Muscle of back (tissue), 13 donors: Measurements from ENCODE around the gene FAM168B. TPM values are rescaled to one million over a fixed set of nuclear protein-coding genes. Genes with fewer than 3 reads are reported as not detected.
A peak's percentile ranks its signal among the peaks of the same experiment; 100 is the strongest.
"Not testable (repeated sequence)": the region's sequence is repeated elsewhere in the genome, so short reads cannot be mapped to it uniquely, and the experiment has no call there.

Source experiments
- DNase-seq, 3 donors: peaks; one replicate each; pipeline versions ENCODE4 v3.0.0 to v3.0.0-alpha.2; 2013
- long read RNA-seq, 9 donors: transcript quantifications; one replicate each; lab custom pipeline, GENCODE V29; 2026
- polyA plus RNA-seq, 10 donors: library from polyadenylated mRNA; unstranded; fragments of 120-200 nt; gene quantifications; one replicate each; pipeline ENCODE4 v1.2.1, GENCODE V29; 2013; ENCODE audit not compliant: insufficient read length in 10 of 10

Gene FAM168B
- polyA plus RNA-seq: 10 to 100 TPM; 60.9 to 82.1 (median 69.6) TPM
- long read RNA-seq, donor 1, partial matches to known transcripts: 8 of 12 reads
- long read RNA-seq, donor 1, other reads (novel, unspliced or antisense): 0 of 12 reads
- long read RNA-seq, donor 2, partial matches to known transcripts: 0 of 4 reads
- long read RNA-seq, donor 2, other reads (novel, unspliced or antisense): 0 of 4 reads
- long read RNA-seq, donor 3: 0 reads
- long read RNA-seq, donor 4, full-length matches to known transcripts: 8 of 8 reads
- long read RNA-seq, donor 4, partial matches to known transcripts: 0 of 8 reads
- long read RNA-seq, donor 4, other reads (novel, unspliced or antisense): 0 of 8 reads
- long read RNA-seq, donor 5, transcript FAM168B-201 (7 exons, 944 nt): major isoform, 13 of 40 reads
- long read RNA-seq, donor 5, partial matches to known transcripts: 27 of 40 reads
- long read RNA-seq, donor 5, other reads (novel, unspliced or antisense): 0 of 40 reads
- long read RNA-seq, donor 6, full-length matches to known transcripts: 11 of 18 reads
- long read RNA-seq, donor 6, partial matches to known transcripts: 7 of 18 reads
- long read RNA-seq, donor 6, other reads (novel, unspliced or antisense): 0 of 18 reads
- long read RNA-seq, donor 7, transcript FAM168B-201 (7 exons, 944 nt): major isoform, 17 of 17 reads
- long read RNA-seq, donor 7, partial matches to known transcripts: 0 of 17 reads
- long read RNA-seq, donor 7, other reads (novel, unspliced or antisense): 0 of 17 reads
- long read RNA-seq, donor 8, transcript FAM168B-201 (7 exons, 944 nt): major isoform, 11 of 22 reads
- long read RNA-seq, donor 8, partial matches to known transcripts: 11 of 22 reads
- long read RNA-seq, donor 8, other reads (novel, unspliced or antisense): 0 of 22 reads
- long read RNA-seq, donor 9, partial matches to known transcripts: 0 of 1 reads
- long read RNA-seq, donor 9, other reads (novel, unspliced or antisense): 0 of 1 reads

GRCh38 chr2:131093006-131093695, at the start of gene FAM168B:
FAM168B (minus strand) TSS chr2:131093460; CDS start chr2:131082646, 10,814 bp downstream.
- peak; percentile 93 to 97 (median 97) for DNase-seq

DNA sequence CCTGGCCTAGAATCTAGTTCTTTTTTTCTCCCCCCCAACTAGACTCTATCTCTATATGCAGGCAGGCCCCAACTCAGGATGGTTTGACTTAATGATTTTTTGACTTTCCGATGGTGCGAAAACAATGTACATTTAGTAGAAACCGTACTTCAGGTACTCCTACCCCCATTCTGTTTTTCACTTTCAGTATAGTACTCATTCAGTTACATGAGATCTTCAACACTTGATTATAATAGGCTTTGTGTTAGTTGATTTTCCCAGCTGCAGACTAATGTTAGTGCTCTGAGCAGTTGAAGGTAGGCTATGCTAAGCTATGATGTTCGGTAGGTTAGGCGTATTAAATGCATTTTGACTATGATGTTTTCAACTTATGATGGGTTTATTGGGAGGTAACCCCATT, 49.6 kb upstream of the FAM168B start:
- no peak for DNase-seq

DNA sequence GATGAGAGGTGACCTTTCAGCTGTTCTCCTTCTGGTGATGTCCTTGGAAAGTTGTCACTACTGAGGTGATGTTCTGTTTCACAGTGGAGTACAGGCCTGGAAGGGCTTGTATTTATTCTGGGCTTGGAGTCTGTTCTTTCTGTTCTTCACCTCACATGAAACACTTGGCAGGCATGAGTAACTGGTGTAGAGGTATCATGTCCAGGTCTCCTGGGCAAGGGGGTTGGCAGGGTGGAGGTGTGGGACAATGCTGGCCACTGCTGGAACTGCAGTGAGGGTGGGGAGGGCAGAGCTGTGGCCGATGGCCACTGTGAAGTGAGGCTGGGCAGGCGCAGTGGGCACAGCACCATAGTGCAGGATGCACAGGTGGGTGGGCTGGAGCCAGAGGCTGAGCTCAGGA, 47.3 kb upstream of the FAM168B start:
- DNase-seq: no peak

- no peak for DNase-seq
Observed at GRCh38 chr2:131132729-131133128, 39.5 kb upstream of the FAM168B start.

DNA sequence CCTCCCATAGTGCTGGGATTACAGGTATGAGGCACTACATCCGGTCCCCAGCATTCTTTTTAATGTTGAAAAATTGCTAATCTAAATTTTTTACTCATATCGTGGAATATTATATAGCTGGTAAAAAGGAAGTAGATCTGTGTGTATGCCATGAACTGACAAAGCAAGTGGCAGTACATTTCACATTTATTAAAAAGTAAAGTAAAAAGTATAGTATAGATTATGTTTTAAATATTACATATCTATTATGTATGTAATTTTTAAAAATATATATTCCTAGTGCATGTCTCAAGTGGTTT, 37.0 kb upstream of the FAM168B start:
- DNase-seq: no peak

- DNase-seq: no peak
Observed at GRCh38 chr2:131127981-131128380, 34.7 kb upstream of the FAM168B start.

- DNase-seq: no peak
Observed at GRCh38 chr2:131127076-131127475, 33.8 kb upstream of the FAM168B start.

DNA sequence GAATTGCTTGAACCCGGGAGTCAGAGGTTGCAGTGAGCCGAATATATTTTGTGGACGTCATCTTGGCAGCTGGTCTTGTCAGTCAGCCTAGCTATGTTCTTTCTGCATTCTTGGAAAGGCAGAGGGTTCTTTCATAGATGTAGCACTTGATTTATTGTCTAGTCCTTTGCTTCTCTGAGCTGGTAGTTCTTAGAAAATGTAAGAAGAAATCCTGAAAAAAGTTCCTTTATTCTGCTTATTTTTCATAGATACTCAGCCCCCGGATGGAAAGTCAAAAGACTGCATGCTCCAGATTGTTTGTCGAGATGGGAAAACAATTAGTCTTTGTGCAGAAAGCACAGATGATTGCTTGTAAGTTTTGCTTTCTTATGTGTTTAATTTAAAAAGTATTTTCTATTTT, 33.2 kb upstream of the FAM168B start:
- peak; percentile 34 to 58 (median 42) for DNase-seq

GRCh38 chr2:131125195-131125757, 32.0 kb upstream of the FAM168B start:
- peak in 1 of 3 donors; percentile 4 for DNase-seq

DNA sequence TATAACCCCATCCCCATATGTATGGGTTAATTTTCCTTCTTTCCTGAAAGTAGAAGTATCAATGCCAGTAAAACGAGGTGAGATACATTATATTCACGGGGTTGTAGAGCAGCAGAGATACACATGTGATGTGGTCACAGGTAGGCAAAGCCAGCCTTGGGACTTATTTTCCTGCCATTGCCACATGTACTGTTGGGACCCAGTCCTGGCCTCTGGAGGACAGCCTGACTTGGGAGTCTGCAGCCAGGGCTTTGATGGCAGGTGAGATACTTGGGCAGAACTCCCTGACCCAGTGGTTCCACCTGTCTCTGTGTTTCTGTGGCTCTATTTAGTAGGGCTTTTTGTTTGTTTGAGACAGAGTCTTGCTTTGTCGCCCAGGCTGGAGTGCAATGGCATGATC, 29.9 kb upstream of the FAM168B start:
- DNase-seq: no peak

GRCh38 chr2:131122496-131122895, 29.2 kb upstream of the FAM168B start:
- no peak for DNase-seq

DNA sequence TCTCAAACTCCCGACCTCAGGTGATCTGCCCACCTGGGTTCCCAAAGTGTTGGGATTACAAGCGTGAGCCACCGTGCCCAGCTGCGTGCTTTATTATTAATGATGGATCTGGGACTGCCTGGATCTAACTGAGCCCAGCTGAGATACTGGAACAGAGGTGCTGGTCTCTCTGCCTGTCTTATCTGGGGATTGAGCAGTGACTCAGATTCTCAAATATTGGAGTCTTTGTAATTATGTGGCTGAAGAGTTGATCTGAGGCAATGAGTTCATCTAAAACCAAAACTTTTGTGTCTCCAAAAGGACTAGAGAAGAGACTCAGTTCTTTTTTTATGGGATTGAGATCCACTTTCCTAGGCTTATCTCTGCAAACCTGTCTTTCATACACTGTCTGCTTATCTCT, 28.2 kb upstream of the FAM168B start:
- no peak for DNase-seq

- no peak for DNase-seq
Observed at GRCh38 chr2:131120815-131121317, 27.6 kb upstream of the FAM168B start.

DNA sequence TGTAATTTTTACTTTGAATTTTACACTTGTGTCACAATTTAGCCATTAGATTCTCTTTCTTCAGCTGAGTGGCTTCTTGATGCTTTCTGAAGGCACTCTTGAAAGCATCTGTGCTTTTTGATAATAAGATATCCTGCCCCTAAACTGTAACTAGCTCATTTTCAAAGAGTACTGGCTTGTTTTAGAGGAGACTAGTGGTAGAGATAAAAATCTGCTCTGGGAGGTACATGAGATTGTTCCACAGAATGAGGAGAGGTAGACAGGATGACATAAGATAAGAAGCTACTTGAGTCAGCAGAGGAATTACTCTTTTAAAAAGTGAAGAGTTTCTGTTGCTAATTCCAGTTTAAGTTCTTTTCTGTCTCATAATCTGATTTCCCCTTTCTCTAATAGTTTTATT, 22.5 kb upstream of the FAM168B start:
- DNase-seq: no peak

- DNase-seq: not testable (repeated sequence)
Observed at GRCh38 chr2:131114950-131115349, 21.7 kb upstream of the FAM168B start.

GRCh38 chr2:131113566-131114227, 20.4 kb upstream of the FAM168B start:
- DNase-seq: no peak

GRCh38 chr2:131112529-131112928, 19.3 kb upstream of the FAM168B start:
- no peak for DNase-seq

DNA sequence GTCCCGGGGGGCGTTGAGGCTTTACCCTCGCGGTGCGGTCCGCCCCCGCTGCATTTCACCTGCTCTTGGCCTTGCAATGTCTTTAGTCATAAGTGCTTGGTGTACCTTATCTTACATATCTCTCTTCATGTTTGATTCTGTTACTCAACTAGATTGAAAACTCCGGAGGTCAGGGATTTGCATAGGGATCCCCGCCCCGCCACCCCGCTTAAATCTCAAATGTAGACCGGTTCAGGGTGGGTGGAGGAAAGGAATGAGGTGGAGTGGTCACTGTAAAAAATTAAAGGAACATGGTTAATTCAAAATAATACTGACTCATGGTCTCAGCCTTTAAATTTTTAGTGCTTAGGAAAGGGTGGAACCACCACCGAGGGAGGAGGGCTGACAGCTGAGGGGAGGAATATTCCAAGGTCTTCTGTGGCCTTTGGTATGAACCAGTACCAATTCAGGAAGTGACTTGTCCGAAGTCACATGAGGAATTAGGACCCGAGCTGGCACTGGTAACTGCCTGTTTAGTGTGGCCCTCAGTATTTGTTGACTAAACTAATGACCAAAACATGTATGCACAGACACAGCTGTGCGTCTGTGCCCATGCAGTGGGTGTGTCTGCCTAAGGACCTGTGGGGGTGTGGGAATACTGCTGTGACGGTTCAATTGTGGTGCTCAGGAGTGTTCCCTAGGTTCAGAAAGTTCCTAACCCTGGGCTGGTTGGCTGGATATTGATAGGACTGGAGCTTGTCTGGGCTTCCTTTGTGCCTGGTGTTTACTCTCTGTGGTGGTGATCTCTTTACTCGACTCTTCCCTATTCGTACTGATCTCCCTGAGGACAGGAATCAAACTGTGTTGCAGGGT, 12.9 kb upstream of the FAM168B start:
- peak; percentile 27 to 60 (median 30) for DNase-seq

DNA sequence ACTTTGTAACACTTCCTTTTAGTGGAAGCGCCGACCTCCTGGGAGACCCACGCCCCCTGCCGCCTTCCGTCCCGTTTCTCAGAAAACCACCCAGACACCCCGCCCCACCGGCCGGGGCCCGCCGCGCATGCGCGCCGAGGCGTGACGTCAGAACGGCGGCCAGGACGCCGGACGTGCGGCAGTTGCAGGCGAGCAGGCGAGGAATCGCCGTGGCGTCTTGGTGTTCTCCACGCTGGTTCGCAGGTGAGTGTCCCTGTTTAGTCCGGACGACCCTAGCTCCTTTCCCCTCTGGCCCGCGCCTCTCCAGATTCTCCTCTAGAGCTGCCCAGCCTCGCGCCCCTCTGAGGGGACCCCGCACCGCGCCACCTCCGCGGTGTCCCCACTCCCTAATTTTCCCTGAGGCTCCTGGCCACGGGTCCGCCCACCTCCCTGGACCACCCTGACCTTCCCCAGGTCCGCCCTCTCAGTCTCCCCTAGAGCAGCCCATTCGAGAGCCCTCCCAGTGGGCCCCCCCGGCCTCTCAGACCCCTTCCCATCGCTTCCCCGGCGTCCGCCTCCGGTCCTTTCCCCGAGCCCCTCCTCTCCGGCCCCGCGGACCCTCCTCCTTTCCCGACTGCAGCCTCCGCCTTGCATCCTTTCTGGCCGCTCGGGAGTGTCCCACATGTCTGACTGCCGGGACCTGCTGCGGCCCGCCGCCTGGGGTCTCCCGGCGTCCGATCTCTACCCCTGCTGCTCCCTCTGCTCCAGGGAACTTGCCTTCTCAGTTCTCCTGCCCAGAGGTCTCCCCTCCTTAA, 12.1 kb upstream of the FAM168B start, which contains the start of gene PLEKHB2:
TSS of gene PLEKHB2 (plus strand) at position 181 of the 794 bp plus-strand sequence. CDS start 15,606 bp downstream, outside the sequence.
- DNase-seq: peak; percentile 92 to 97 (median 97)
